WERI-Rb-1 (cell line): Measurements from ENCODE around the gene RNF220.

Experiments
- DNase-seq: peaks from one replicate; pipeline ENCODE4 v3.0.0-alpha.2; 2020
- H3K27ac ChIP-seq: fragments of 250-450 bp; sonication (Bioruptor Pico); 2 replicates; pipeline ENCODE4 v1.5.1; 2020; ENCODE audit warnings: mild to moderate bottlenecking, moderate library complexity
- H3K27me3 ChIP-seq: fragments of 250-450 bp; sonication (Bioruptor Pico); 2 replicates; pipeline ENCODE4 v1.5.1; 2021; ENCODE audit warnings: mild to moderate bottlenecking, low read depth, moderate library complexity; ENCODE audit not compliant: insufficient read depth, severe bottlenecking
- H3K36me3 ChIP-seq: fragments of 250-450 bp; sonication (Bioruptor Pico); 2 replicates; pipeline ENCODE4 v1.5.1; 2020; ENCODE audit warnings: mild to moderate bottlenecking, moderate library complexity
- H3K4me3 ChIP-seq: 2 replicates; pipeline ENCODE4 v1.5.1; 2011; ENCODE audit warnings: low read depth, mild to moderate bottlenecking, control low read depth, low read length
- H3K9me3 ChIP-seq: fragments of 250-450 bp; sonication (Bioruptor Pico); 2 replicates; pipeline ENCODE4 v1.5.1; 2021; ENCODE audit warnings: mild to moderate bottlenecking, moderate library complexity; ENCODE audit not compliant: severe bottlenecking
- TF ChIP-seq, protein P1 (sequence below): IDR thresholded peaks from 2 replicates; pipeline ENCODE4 v1.5.1; 2011; ENCODE audit warnings: low read depth, mild to moderate bottlenecking, control low read depth, inconsistent platforms, low read length

Gene RNF220

DNA sequence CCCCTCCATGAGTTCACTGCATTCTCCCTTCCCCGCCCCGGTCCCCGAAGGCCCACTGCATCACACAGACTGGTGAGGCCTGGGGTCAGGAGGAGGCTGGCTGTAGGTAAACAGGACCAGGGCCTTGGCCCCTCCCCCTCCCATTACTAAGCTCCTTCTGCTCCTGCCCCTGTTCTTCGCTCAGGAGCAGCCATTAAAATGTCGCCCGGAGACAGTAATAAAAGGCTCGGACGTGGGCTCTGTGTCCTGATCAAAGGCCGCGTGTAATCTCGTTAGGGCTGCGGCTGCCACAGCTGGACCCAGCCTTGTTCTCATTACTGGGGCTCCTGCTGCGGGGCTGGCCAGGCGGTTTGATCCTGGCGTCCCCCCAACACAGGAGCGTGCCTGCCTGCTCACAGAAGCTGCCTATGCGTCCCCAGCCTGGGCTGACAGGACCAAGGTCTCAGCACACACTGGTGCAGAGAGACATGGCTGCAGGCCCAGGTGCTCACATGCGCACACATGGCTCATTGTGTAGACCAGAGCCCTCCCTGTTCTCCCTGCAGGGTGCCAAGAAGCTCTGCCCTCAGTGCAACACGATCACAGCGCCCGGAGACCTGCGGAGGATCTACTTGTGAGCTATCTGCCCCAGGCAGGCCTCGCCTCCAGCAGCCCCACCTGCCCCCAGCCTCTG, 245.2 kb downstream of the RNF220 start:
- TF ChIP-seq, protein P1, sequence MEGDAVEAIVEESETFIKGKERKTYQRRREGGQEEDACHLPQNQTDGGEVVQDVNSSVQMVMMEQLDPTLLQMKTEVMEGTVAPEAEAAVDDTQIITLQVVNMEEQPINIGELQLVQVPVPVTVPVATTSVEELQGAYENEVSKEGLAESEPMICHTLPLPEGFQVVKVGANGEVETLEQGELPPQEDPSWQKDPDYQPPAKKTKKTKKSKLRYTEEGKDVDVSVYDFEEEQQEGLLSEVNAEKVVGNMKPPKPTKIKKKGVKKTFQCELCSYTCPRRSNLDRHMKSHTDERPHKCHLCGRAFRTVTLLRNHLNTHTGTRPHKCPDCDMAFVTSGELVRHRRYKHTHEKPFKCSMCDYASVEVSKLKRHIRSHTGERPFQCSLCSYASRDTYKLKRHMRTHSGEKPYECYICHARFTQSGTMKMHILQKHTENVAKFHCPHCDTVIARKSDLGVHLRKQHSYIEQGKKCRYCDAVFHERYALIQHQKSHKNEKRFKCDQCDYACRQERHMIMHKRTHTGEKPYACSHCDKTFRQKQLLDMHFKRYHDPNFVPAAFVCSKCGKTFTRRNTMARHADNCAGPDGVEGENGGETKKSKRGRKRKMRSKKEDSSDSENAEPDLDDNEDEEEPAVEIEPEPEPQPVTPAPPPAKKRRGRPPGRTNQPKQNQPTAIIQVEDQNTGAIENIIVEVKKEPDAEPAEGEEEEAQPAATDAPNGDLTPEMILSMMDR = no peak
- DNase-seq = peak; percentile 83
- H3K27ac ChIP-seq = peak overlapping the region; percentile 92
- no peaks in the 10 kb centered on the region for H3K9me3 ChIP-seq
- peaks cover 62% of the 10 kb centered on the region for H3K36me3 ChIP-seq
- H3K27me3 ChIP-seq = no peaks in the 10 kb centered on the region
- no peak overlapping the region for H3K4me3 ChIP-seq

DNA sequence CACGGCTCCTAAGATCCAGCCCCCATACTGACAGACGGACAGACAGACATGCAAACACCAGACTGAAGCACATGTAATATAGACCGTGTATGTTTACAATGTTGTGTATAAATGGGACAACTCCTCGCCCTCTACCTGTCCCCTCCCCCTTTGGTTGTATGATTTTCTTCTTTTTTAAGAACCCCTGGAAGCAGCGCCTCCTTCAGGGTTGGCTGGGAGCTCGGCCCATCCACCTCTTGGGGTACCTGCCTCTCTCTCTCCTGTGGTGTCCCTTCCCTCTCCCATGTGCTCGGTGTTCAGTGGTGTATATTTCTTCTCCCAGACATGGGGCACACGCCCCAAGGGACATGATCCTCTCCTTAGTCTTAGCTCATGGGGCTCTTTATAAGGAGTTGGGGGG, 246.0 kb downstream of the RNF220 start:
- Histone ChIP-seq H3K36me3 (peaks cover 54% of the 10 kb centered on the region), H3K27me3 (no peaks in the 10 kb centered on the region), H3K4me3 (no peak overlapping the region), H3K9me3 (no peaks in the 10 kb centered on the region), H3K27ac (no peak overlapping the region)
- no peak for DNase-seq
- TF ChIP-seq, protein P1 = no peak

DNA sequence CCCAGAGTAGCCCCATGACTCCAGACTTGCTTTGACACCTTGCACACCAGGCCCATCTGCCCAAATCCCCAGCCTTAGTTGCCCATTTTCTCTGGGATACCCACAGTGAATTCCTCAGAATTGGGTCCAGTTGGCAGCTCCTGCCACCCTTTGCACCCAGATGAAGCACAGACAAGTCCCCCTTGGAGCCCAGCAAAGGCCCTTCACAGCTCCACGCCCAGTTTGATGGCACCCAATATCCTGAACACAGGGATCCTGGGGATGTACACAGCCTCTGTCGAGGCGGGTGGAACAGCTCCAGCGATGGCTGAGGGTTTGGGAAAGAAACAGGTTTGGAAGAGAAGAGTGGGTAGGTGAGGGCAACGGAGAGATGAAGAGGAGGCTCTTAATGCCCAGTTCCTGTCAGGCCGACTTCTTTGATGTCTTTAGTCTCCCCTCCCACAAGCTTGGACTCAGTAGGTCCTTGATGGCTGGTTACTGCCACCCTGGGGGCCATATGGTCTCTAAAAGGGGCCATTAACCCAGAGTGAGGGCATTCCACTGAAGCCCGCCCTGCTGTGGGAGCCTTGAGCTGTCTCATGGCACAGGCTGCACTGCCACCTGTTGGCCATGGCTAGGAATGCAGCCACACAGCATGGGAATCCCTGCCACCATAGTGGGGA, 247.5 kb downstream of the RNF220 start:
- no peaks in the 10 kb centered on the region for H3K9me3 ChIP-seq
- TF ChIP-seq, protein P1 = peak; percentile 98
- H3K27me3 ChIP-seq = no peaks in the 10 kb centered on the region
- no peak overlapping the region for H3K4me3 ChIP-seq
- peaks cover 39% of the 10 kb centered on the region for H3K36me3 ChIP-seq
- peak overlapping the region; percentile 7; the same call in 1 of the 2 replicates for H3K27ac ChIP-seq
- DNase-seq = peak; percentile 82

DNA sequence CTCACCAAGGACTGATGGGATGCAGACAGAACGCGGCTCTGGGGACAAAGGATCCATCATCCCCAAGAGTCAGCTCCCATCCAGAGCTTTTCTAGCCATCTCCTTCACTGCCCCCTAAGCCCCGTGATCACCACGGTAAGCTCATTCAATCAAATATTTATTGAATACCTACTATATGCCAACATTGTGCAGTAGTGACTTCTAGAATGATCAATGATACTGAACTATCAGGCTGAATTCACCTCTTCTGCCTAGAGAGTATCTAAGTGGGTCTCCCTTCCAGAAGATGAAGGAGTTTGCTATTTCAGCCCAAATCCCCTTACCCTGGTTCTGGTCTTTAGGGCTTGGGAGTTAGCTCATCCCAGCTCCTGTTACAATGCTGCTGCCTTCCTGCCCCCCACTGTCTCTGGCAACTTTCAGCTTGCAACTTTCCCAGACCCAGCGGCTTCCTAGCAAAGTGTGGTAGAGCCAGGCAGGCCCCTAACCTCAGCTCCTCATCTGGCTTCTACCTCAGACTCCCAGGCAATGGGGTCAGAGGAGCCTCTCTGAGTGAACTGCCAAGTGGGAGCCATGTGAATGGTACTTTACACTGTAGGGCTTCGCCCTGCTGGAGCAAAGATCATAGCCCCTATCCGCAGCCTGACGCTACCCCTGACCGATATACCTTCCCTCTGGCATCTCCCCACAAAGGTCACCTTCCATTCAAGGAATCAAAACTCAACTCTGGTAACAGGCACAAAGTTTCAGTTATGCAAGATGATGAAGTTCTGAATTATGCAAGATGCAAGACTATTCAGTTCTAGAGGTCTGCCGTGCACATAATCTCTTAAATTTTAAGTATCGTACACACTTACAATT, 248.3 kb downstream of the RNF220 start:
- Histone ChIP-seq H3K4me3 (no peak overlapping the region), H3K27me3 (no peaks in the 10 kb centered on the region), H3K36me3 (peaks cover 33% of the 10 kb centered on the region), H3K9me3 (no peaks in the 10 kb centered on the region), H3K27ac (no peak overlapping the region)
- no peak for DNase-seq
- TF ChIP-seq, protein P1 = no peak

DNA sequence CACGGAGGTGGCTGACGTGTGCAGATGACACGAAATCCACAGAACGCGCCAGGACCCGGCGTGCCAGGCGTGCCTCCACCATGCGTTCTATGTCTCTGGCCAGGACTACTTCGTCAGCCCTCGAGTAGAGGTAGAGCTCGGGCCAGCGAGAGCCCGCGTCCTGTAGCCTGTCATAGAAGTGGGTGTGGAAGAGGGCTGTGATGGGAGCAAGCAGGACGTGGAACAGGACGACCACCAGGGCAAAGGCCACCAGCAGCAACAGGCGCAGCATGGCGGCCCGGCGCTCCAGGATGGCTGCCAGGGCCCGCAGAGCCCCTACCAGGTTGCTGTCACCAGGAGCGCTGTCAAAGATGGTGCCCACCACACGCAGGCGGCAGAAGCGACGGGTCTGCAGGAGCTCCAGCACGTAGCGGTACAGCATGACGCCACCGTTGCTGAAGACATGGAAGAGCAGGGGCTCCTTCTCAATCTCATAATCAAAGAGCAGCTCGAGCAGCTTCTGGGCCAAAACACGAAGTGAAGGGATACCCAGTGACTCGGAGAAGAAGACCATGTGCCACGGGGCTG, 249.6 kb downstream of the RNF220 start:
- Histone ChIP-seq H3K36me3 (peaks cover 19% of the 10 kb centered on the region), H3K9me3 (no peaks in the 10 kb centered on the region), H3K4me3 (no peak overlapping the region), H3K27ac (no peak overlapping the region), H3K27me3 (no peaks in the 10 kb centered on the region)
- TF ChIP-seq, protein P1 = no peak
- no peak for DNase-seq
